ENCODE results near the gene OR6J1. TPM values are rescaled to one million over a fixed set of nuclear protein-coding genes. Genes with fewer than 3 reads are reported as not detected.
A peak's percentile ranks its signal among the peaks of the same experiment; 100 is the strongest.

The OR6J1 gene
- total and polyA plus RNA-seq, 9 of the 15 experiments (the other 6 are each of a cell fraction or from before 2014, with no cell fraction given), result not detected

- no peaks in the 10 kb centered on the region for H4K20me1 ChIP-seq (replicated peaks; ENCODE audit: control insufficient read depth, insufficient read depth, low read length)
- 0 out of 2 replicates have a peak, but pooled peaks have one; percentile 19 for TF ChIP-seq PKNOX1 (IDR thresholded peaks at IDR 0.05)
- TF ChIP-seq ZBTB12 (CRISPR knock-in tag; IDR thresholded peaks at IDR 0.05), result no peak
- TF ChIP-seq MTF1 (CRISPR knock-in tag; IDR thresholded peaks at IDR 0.05; ENCODE audit: borderline replicate concordance), result no peak
- no peak for TF ChIP-seq MBD1 (CRISPR knock-in tag; IDR thresholded peaks at IDR 0.05)
- no peak for TF ChIP-seq ZNF280B (CRISPR knock-in tag; IDR thresholded peaks at IDR 0.05)
- no peak for TF ChIP-seq ZNF354B (CRISPR knock-in tag; IDR thresholded peaks at IDR 0.05)
- peak; percentile 95 for TF ChIP-seq ZNF384 (IDR thresholded peaks at IDR 0.05; ENCODE audit: low read depth, low read length)
- no peak for TF ChIP-seq FIP1L1 (IDR thresholded peaks at IDR 0.05; ENCODE audit: low read depth, low read length, poor library complexity, severe bottlenecking)
- TF ChIP-seq ETS2 (tag; IDR thresholded peaks at IDR 0.05; ENCODE audit: borderline replicate concordance, poor library complexity, severe bottlenecking), result no peak
- TF ChIP-seq YY1 (IDR thresholded peaks at IDR 0.05; ENCODE audit: borderline replicate concordance in 1 of 3, control insufficient read depth in 1 of 3, extremely low read depth in 1 of 3, insufficient read depth in 3 of 3, insufficient read length in 1 of 3, insufficient replicate concordance in 2 of 3, low read depth in 1 of 3, low read length in 2 of 3), result no peak
- peak; percentile 58 for TF ChIP-seq SMARCA4 (IDR thresholded peaks at IDR 0.05)
- 0 out of 2 replicates have a peak, but pooled peaks have one; percentile 13 for TF ChIP-seq SOX6 (IDR thresholded peaks at IDR 0.05)
- TF ChIP-seq ZNF512 (tag; IDR thresholded peaks at IDR 0.05), result 0 out of 2 replicates have a peak, but pooled peaks have one; percentile 4
These were observed 41.3 kb upstream of the OR6J1 start for GRCh38 chr14:22685467-22685866.

More at GRCh38 chr14:22685467-22685866, 41.3 kb upstream of the OR6J1 start:
- WGBS (ENCODE audit: insufficient coverage, low coverage, missing lambda C conversion rate), result 0% methylated on average over 4 of the region's 4 CpGs
- Histone ChIP-seq H3K9me3 (replicated peaks; ENCODE audit: control insufficient read depth, insufficient read depth, low read depth, low read length) (no peaks in the 10 kb centered on the region), H2AFZ (ENCODE audit: low read depth, low read length) (peak overlapping the region; percentile 62), H3K27ac (ENCODE audit: extremely low read depth, low read depth, low read length) (no peak overlapping the region), H3K9me1 (ENCODE audit: control insufficient read depth, insufficient read depth, low read length) (no peaks in the 10 kb centered on the region), H3K4me2 (ENCODE audit: insufficient read depth, low read length) (peak overlapping the region; percentile 68), H3K79me2 (ENCODE audit: control insufficient read depth, insufficient read depth, low read length) (no peaks in the 10 kb centered on the region), H3K4me3 (peak overlapping the region; percentile 15; the same call in 1 of the 2 replicates), H3K9ac (ENCODE audit: insufficient read depth in 1 of 2, low read depth in 2 of 2, low read length in 2 of 2) (peak overlapping the region; percentile 34 to 74; a peak in 3 of 4 replicates), H3K36me3 (ENCODE audit: control insufficient read depth, insufficient read depth, low read length) (no peaks in the 10 kb centered on the region), H3K27me3 (ENCODE audit: control insufficient read depth in 2 of 2, insufficient read depth in 2 of 2, low read length in 2 of 2) (no peaks in the 10 kb centered on the region), H3K4me1 (replicated peaks in 1 of 2; ENCODE audit: control insufficient read depth in 2 of 2, insufficient read depth in 2 of 2, low read length in 2 of 2) (peaks cover 0 to 6% of the 10 kb centered on the region in 2 experiments; a peak in 2 of 5 replicates)
- CTCF ChIA-PET (ENCODE audit: low intra/inter-chr PET ratio), result no interaction called here
- intact Hi-C loops (cut with micrococcal nuclease), result no loop called here
- peak; percentile 49 for FAIRE-seq
- in situ Hi-C loops (cut with MboI), result no loop called here
- DNase-seq (ENCODE audit: extremely low read depth in 1 of 4, low spot score in 3 of 4), result peak in 1 of 4 experiments; percentile 46
- ATAC-seq, result peak; percentile 81
- BruUV-seq (replicated peaks), result no TSS peak
- POLR2A ChIA-PET, result interaction anchor here (0.6 to 1.1 kb wide), 4 partner anchors 10 to 381 kb away, joined by 3 read pairs; no protein-coding TSS in a partner anchor
